HG02759 (cell line): ENCODE data around the gene CYP2F1.
"Not testable (repeated sequence)": the region's sequence is repeated elsewhere in the genome, so short reads cannot be mapped to it uniquely, and the experiment has no call there.

Source experiments
- ATAC-seq: cut with Tn5 transposase; IDR thresholded peaks from one replicate; pipeline ENCODE4 v1.9.1; 2021; ENCODE audit warnings: mild to moderate bottlenecking, moderate library complexity; ENCODE audit not compliant: unreplicated experiment

The CYP2F1 gene

GRCh38 chr19:41114132-41114531 lies at the start of gene CYP2F1:
TSS of gene CYP2F1 (plus strand) at chr19:41114432. CDS start at chr19:41116189, 1,757 bp downstream.
- no peak for ATAC-seq

- no peak for ATAC-seq
Observed at GRCh38 chr19:41064974-41065569, 49.2 kb upstream of the CYP2F1 start.

GRCh38 chr19:41076286-41076685 lies 37.9 kb upstream of the CYP2F1 start:
- ATAC-seq = no peak

GRCh38 chr19:41083516-41083915 lies 30.7 kb upstream of the CYP2F1 start:
- no peak for ATAC-seq

GRCh38 chr19:41085748-41086415 lies 28.4 kb upstream of the CYP2F1 start:
- ATAC-seq = no peak

- no peak for ATAC-seq
Observed at GRCh38 chr19:41088151-41088550, 26.1 kb upstream of the CYP2F1 start, which contains the start of gene CYP2A13. TSS of gene CYP2A13 (plus strand) at chr19:41088451. CDS start at chr19:41088472, 21 bp downstream.

GRCh38 chr19:41089959-41090358 lies 24.3 kb upstream of the CYP2F1 start:
- ATAC-seq = no peak

- ATAC-seq = no peak
Observed at GRCh38 chr19:41095703-41096102, 18.5 kb upstream of the CYP2F1 start.

- ATAC-seq = no peak
Observed at GRCh38 chr19:41096353-41096752, 17.9 kb upstream of the CYP2F1 start.

- no peak for ATAC-seq
Observed at GRCh38 chr19:41097302-41097701, 16.9 kb upstream of the CYP2F1 start.

GRCh38 chr19:41098762-41099161 lies 15.5 kb upstream of the CYP2F1 start:
- no peak for ATAC-seq

- ATAC-seq = not testable (repeated sequence)
Observed at GRCh38 chr19:41102210-41102609, 12.0 kb upstream of the CYP2F1 start.

- no peak for ATAC-seq
Observed at GRCh38 chr19:41106177-41106576, 8.1 kb upstream of the CYP2F1 start.

GRCh38 chr19:41111296-41111695 lies 2.9 kb upstream of the CYP2F1 start:
- ATAC-seq = no peak

- no peak for ATAC-seq
Observed at GRCh38 chr19:41111750-41112295, 2.4 kb upstream of the CYP2F1 start.

GRCh38 chr19:41112728-41113290 lies 1.4 kb upstream of the CYP2F1 start:
- ATAC-seq = no peak

- ATAC-seq = no peak
Observed at GRCh38 chr19:41116261-41116660, 2.0 kb downstream of the CYP2F1 start.

- not testable (repeated sequence) for ATAC-seq
Observed at GRCh38 chr19:41120929-41121911, 7.0 kb downstream of the CYP2F1 start.

- not testable (repeated sequence) for ATAC-seq
Observed at GRCh38 chr19:41122846-41123245, 8.6 kb downstream of the CYP2F1 start.

- no peak for ATAC-seq
Observed at GRCh38 chr19:41123716-41124294, 9.6 kb downstream of the CYP2F1 start.
